Left ventricle myocardium superior (tissue), 1 donor: ENCODE data around the gene CTXND1. TPM values are rescaled to one million over a fixed set of nuclear protein-coding genes. Genes with fewer than 3 reads are reported as not detected.

Experiments used
- ATAC-seq: fragments of 200-7000 bp; cut with Tn5 transposase; one replicate; pipeline ENCODE4 v1.9.1; 2020; ENCODE audit warnings: mild to moderate bottlenecking, moderate library complexity
- DNase-seq: peaks from one replicate; pipeline ENCODE4 v3.0.0-alpha.2; 2020
- intact Hi-C: fragments of 100-400 bp; cut with micrococcal nuclease; formaldehyde crosslinking; loops from one replicate; pipeline ENCODE4 v1.11.0; 2022
- total RNA-seq: library from RNA; stranded (reverse); fragmentation: NEBNext Ultra II Directional; extraction: Animal tissue kit (Norgen Biotek cat#: 25700); gene quantifications from one replicate; pipeline ENCODE4 v1.2.1, GENCODE V29; 2021
- donor health status: DM: no; HTN: yes; CAD: no; lungs with severe emphysema.

CTXND1 gene
- total RNA-seq, 1 donor from 2014 or later = 3.2 TPM

DNA sequence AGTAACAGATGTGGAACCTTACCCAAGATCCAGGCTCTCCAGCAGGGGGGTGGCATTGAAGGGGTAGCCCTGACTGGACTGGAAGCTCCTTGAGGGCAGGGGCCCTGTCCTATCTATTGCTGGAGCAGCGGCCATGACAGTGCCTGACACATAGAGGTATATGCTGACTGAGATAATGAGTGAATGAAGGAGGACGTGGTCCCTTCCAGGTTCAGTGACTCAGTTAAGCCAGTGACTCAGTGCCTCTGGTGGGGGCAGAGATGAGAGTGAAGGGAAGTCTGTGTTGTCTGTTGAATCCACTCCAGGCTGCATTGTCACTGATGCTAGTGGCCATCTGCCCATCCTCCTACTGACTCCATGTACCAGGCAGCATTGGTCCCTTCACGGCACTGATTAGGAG lies 13.0 kb upstream of the CTXND1 start:
- intact Hi-C loops = no loop called here
- no peak for DNase-seq
- no peak for ATAC-seq

DNA sequence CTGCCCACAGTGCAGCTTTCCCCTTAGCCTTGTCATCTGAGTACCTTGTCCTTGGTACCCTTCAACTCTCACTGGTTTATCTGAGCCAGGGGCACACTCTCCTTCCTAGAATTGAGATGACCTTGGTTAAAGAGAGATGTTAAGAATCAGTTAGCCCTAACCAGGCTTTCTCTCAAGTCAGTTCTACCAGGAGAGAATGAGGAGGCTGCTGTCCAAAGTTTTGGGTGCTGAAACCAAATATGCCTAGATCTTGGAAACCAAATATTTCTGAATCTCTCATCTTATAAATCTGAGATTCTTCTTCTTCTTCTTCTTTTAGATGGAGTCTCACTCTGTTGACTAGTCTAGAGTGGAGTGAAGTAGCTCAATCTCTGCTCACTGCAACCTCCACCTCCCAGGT lies 12.0 kb upstream of the CTXND1 start:
- intact Hi-C loops = no loop called here
- DNase-seq = no peak
- ATAC-seq = no peak

DNA sequence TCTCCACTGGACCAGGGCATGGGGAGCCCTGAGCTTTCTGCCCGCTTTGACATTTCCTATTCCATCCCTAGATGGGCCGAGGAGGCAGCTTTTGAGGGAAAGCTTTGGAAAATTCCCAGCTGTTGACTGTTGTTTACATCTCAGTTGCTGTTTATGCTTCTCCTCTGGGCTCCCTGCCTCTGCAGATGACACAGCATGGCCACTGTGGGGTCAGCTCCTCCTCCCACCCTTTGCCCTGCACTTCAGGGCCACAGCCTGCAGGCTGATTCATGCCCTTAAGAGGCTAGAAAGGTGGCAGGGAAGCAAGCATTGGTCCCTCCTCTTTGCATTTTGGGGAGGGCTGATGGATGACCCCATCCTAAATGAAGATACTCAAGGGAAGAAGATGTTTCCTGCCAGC lies 8.5 kb upstream of the CTXND1 start:
- intact Hi-C loops = no loop called here
- DNase-seq = no peak
- no peak for ATAC-seq

DNA sequence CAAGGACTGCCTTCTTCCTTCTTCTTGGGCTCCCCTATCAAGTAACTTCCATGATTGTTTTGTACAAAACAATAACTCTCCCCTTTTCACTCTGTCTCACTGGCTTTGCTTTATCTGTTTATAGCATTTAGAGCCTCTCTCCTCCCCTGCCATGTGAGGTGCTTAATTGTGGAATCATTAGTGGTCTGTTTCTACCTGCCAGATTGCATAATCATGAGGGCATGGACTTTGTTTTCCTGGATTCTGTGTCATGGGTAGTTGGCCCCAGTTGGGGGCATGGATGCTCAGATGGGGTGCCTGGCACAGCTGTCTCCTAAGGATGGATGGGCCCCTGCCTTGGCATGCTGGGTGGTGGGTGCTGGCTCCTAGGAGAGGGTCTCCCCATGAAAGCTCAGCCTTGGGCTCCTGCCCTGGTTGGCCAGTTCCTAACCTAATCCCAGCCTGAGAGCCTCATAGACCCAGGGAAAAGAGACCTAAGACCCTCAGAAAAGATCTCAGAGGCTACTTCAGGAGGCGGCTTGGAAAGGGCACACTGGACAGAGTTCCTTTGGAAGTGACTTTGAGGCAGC lies 8.0 kb upstream of the CTXND1 start:
- intact Hi-C loops = no loop called here
- no peak for DNase-seq
- no peak for ATAC-seq

DNA sequence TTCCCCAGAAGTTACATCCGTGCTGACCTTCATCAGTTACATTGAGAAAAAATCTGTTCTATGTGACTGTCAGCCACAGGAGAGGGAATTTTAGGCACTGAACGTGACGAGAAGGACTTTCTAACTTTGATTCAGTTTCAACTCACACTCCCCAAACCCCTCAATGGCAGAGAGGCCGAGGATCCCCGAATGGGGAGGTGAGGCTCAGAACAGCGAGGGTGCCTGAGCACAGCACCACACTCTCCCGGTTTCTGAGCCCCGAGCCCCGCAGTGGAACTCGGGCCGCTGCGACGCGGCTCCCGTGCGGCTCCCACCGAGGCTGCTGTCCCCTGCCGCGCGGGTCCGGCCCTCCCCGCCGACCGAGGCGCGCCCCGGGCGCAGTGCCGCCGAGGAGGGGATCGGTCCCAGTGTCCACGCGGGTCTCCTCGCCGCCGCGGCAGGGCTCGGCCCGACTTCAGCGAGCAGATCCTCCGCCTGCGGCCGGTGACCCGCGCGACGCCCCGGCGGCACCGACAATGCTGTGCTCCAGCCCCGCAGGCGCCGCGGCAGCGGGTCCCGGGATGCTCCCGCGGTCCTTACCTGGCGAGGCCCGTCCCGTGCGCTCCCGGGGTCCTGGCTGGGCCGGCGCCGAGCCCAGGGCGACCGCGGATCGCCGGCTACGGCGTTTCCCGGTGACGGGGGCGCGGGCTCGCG lies 439 bp downstream of the CTXND1 start:
- intact Hi-C loops = no loop called here
- DNase-seq (peak; percentile 43), ATAC-seq (peak; percentile 82)

DNA sequence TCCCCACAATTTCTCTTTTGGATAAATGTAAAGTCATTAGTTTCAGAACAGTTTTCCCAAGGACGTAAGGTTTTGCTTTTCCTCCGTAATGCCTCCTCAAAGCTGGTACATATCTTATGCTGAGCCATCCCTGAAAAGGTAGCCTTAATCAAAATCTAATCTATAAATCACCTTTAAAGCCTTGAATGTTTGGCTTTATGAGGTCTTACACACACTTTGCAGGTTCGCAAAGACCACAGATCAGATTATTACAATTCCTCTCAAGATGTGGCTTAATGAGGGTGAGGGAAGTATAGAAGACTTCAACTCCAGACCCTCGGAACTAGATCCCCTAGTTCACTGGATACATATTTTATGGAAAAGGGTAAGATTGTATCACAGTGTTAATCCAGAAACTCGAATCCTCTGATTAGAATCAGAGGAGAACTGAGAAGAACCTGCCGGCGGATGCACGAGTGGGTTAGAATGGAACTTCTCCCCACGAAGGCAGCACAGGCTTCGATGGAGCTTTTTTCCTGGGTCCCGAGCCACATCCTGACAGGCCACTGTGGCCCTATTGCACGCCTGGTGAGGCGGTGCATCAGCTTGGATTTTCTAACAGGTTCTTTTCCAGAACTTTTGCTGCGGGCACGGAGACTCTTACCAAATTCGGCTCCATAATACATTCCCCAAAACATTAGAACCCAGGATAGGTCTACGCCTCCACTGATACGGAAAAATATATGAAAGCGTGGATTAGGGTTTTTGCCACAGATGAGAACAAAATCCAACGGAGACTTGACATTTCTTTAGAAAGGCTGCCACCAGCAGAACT lies 1.2 kb downstream of the CTXND1 start:
- ATAC-seq (peak; percentile 34), DNase-seq (no peak)

DNA sequence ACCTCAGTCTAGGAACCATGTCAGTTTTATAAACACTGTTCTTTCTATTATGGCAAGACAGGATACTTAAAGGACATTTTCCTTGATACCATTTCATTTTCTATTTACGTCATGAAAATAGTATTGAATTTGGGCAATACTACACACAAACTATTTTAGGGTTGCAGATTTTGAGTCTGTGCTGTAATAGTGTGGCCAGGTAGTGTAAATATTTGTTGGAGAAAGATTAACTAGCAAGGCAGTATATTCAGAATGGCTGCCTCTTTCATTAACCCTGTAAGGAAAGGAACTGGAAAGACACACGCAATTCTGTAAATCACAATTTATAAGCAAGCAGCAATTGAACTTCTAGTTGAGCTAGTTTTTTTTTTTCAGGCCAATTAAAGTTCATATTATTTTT lies 2.0 kb downstream of the CTXND1 start:
- no peak for DNase-seq
- no peak for ATAC-seq
- intact Hi-C loops = no loop called here

More for the DNA sequence above, 1.2 kb downstream of the CTXND1 start:
- intact Hi-C loops = no loop called here

DNA sequence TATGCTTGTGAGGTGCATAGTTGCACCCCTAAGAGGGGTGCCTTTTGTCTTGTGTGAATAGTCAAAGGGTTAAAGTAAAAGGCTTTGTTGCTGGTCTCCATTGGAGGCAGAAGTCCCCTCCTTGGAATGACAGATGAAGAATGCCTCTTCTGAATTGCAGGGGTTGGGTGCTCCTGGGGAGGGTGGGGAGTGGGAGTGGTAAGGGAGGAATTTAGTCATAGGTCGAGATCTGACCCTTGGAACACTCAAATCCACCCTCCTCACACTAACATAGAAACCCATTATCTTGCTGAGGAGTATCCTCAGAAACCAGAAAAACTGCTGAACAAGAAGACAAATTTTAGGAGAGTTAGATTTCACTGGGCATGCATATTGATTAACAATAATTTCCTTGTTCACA lies 4.7 kb downstream of the CTXND1 start:
- no peak for ATAC-seq
- DNase-seq = no peak
- intact Hi-C loops = no loop called here

DNA sequence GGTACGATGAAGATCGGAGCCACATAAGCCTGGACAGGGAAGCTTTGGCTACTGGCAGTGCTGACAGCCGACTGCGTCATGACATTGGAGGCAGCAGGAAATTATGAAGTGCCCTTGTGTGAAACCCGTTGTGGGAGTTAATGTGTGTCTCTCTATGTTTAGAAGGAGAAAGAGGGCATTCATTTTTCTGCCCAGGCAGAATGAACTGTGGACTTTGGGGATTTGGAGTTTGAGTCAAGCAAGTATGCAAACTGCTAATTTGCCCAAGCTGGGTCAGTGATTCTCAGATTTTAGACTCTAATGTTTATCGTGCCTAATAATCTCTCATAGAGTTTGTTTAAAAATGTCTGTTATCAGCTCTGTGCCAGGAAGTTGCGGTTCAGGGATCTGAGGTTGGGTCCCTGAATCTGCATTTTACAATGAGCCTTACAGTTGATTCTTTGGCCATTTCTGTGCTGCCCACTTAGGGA lies 5.6 kb downstream of the CTXND1 start:
- ATAC-seq (peak; percentile 70), DNase-seq (peak; percentile 47)
- intact Hi-C loops = no loop called here

DNA sequence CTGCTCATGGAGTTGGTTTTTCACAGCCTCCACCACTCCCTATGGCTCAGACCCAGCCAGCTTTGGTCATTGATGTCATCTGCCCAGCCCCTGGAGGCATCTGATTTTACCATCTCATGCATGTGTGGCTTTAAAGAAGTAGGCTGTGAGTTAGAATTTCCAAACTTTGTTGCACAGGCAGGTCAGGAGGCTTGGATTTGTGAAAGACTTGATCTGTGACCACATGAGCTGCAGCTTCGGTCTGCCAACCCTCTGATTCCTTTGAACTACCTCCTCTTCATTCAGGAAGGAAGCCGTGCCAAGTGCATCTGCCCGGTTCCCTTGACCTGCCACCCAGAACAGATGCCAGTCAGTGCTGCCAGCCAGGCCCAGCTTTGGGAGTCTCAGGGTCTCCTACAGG lies 9.2 kb downstream of the CTXND1 start:
- DNase-seq = peak; percentile 51
- intact Hi-C loops = loop anchor here (5.0 kb wide), 1 partner anchor 64 kb away; no protein-coding TSS in a partner anchor

DNA sequence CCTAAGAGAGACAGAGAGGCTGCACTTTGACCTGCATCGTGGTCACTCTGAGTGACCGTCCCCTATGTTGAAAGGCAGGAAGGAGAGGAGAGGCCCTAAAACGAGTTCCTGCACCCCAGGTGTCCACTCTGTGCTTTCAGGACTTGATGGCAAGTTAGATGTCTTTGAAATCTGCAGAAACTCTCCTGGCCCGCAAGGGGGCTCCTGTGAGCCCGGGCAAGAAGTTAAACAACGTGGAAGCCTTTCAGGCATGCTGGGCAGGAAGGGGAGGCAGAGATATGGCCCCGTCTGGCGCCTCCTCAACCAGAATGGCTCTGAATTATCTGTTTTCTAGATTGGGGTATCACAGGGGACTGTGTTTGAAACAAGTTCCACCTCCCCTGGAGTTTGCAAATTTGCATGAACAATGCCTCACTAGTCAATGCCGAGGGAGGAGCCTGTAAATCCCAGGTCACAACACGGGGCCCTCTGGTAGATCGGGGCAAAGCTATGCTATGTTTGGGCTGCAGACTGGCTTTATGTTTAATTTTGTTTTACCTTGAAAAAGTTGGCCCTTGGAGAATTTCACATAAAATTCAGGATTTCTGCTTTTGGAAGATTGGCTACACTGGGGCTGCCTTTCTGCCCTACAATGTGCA lies 9.8 kb downstream of the CTXND1 start:
- ATAC-seq (peak; percentile 49), DNase-seq (peak; percentile 33)
- intact Hi-C loops = loop anchor here (5.0 kb wide), 1 partner anchor 65 kb away; no protein-coding TSS in a partner anchor

More for the DNA sequence above, 9.2 kb downstream of the CTXND1 start:
- peak; percentile 75 for ATAC-seq

DNA sequence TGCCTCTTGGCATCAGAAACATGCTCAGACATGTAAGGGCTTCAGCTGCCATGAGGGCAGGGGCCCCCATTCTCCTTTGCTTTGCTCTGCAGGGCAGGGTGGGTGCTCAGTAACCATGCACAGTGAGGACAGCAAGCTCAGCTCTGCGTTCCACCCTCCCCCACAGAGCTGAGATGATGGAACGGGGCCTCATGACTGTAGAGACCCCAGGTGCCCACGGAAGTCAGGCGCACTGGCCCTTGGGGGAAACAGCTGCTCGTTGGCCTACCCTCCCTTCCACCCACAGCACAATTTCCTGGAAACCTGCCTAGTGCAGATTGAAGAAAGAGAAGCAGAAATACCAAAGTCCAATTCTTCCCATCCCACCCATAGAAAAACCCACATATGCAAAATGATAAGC lies 10.5 kb downstream of the CTXND1 start:
- ATAC-seq = no peak
- DNase-seq = no peak
- intact Hi-C loops = loop anchor here (5.0 kb wide), 1 partner anchor 66 kb away; no protein-coding TSS in a partner anchor

DNA sequence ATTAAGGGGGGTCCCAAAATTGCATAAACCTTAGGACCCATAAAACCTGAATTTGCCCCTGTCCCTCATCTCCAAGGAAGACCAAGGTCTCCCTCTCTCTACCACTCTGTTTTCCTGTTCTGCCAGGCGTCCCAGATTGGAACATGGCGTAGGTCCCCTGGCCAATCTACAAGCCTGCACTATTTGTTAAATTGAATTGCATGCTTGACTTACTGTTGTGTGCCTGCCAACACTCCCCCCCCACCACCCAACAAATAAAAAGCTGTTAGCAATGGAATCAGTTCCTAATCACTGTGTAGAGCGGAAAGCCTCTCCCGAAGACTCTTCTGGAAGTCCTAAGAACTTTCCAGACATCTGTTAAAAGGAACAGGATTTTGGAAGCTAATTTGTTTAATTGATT lies 11.7 kb downstream of the CTXND1 start:
- intact Hi-C loops = loop anchor here (5.0 kb wide), 1 partner anchor 67 kb away; no protein-coding TSS in a partner anchor
- no peak for DNase-seq
- no peak for ATAC-seq

DNA sequence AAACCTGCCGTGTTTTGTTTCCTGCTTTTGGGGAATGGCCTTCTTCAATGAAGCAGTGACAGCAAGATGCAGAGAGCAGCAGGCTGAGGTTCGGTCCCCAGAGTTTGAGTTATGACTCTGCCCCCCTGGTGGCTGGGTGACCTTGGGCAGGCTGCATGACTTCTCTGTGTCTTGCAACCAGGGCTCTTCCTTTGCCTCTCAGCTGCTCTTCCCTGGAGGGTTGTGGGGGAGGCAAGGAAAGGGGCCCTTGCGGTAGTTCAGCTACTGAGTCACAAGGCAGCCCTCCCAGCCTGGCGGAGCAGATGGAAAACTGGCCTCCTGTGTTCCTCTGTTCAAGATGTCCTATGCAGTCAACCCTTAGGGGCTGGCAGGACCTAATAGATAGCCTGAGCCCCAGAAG lies 17.1 kb downstream of the CTXND1 start:
- ATAC-seq (no peak), DNase-seq (peak; percentile 36)
- intact Hi-C loops = no loop called here

DNA sequence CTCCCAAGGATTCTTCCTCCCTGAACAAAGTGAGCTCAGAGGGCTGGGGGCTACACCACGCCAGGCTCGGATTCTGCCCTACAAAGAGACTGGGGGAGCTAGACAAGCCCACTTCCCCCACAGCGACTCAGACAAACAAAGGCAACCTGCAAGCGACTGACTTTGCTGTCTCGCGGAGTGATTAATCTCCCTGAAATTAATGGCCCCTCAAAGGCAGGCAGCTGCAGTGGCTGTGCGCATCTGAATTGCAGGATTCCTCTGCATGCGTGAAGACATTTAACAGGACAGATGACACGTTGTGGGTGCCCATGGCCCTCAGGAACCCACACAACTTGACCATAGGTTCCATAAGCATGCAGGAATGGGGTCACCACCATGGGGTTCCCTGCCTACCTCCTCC lies 18.4 kb downstream of the CTXND1 start:
- intact Hi-C loops = no loop called here
- DNase-seq = no peak

DNA sequence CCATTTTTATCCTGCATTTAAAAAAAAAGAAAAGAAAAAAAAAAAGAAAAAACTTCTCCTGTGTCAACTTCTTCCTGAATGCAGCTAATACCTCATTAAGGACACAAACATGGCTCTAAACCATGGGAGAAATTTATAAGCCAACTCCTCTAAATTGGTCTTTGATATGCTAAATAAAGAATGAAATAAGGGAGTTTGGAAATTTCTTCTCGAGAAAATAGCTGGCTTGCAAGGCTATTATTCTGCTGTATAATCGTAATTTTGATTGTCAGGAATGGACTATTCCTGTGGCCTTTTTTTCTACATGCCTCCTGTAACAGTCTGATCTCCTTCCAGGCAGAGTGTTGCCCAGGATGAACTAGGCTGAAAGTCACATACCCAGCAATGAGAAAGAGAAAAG lies 20.6 kb downstream of the CTXND1 start:
- ATAC-seq = no peak
- intact Hi-C loops = no loop called here
- DNase-seq = no peak

More for the DNA sequence above, 18.4 kb downstream of the CTXND1 start:
- no peak for ATAC-seq

DNA sequence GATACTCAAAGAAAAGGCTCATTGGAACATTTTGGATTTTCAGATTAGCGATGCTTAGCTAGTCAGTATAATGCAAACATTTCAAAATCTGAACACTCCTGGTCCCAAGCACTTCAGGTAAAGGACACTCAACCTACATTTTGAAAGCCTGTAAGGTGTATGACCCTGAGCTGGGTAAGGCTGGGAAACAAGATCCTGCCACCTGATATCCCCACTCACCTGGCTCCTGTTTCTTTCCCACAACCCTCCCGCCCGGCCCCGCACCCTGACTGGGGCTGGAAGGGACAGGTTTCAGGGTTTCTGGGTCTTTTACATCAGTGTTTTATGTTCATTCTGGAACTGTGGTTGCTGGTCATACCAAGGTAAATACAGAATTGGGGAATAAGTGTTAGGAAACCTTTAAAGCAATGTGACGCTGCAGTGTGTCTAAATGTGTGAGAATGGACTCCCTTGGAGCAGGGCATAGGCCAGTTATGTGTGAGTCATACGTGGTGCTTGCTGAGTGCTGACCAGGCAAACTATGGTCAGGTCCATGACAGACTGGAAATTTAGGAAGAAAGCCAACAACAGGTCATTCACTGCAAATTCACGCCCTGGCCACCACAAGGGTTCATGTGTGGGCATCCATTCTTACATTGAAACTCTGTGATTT lies 22.9 kb downstream of the CTXND1 start:
- ATAC-seq (no peak), DNase-seq (no peak)
- intact Hi-C loops = no loop called here

DNA sequence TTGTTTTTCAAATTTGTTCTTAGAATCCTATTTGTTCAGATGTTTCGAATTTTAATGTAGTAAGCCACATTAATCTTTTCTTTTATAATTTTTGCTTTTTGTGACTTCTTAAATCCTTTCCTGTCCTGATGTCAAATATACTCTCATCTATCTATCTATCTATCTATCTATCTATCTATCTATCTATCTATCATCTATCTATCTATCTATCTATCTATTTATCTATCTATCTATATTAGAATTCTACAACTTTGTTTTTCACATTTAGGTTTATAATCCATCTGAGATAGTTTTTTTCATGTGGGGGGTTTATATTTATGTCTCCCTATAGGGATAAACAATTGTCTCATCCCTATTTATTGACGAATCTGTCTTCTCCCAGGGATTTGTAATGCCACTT lies 32.1 kb downstream of the CTXND1 start:
- intact Hi-C loops = no loop called here
- ATAC-seq (no peak), DNase-seq (no peak)

DNA sequence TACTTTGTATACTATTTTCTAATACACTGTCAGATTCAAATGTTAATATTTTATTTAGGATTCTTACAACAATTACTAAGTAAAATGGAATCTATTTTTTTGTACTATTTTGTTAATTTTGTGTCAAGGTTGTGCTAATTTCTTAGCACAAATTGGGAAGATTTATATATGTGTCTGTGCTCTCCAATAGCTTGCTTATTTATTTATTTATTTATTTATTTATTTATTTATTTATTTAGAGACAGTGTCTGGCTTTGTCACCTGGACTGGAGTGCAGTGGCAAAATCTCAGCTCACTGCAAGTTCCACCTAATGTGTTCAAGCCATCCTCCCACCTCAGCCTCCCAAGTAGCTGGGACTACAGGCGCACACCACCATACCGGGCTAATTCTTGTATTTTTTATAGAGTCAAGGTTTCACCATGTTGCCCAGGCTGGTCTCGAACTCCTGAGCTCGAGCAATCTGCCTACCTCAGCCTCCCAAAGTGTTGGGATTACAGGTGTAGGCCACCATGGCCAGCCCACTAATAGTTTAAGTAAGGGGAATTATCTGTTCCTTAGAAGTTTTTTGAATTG lies 34.6 kb downstream of the CTXND1 start:
- intact Hi-C loops = no loop called here
- no peak for ATAC-seq
- DNase-seq = no peak
